D721Med (cell line): ENCODE results near the gene DUS2.

Experiments used
- DNase-seq: peaks from one replicate; pipeline ENCODE4 v3.0.0; 2011; ENCODE audit warnings: low spot score; ENCODE audit not compliant: insufficient read length
- FAIRE-seq: peaks from 2 replicates; lab custom pipeline; 2011; peaks lifted over from hg19 to GRCh38; lab: Jason Lieb, UNC
- CTCF ChIP-seq: IDR thresholded peaks from 2 replicates; pipeline ENCODE4 v1.5.1; 2012; ENCODE audit warnings: mild to moderate bottlenecking, control low read depth; ENCODE audit not compliant: insufficient read depth; ENCODE audit errors: missing control alignments

The DUS2 gene

GRCh38 chr16:68078701-68079375, 55.8 kb downstream of the DUS2 start:
- no peak for TF ChIP-seq CTCF
- no peak for DNase-seq
- FAIRE-seq: no peak

DNA sequence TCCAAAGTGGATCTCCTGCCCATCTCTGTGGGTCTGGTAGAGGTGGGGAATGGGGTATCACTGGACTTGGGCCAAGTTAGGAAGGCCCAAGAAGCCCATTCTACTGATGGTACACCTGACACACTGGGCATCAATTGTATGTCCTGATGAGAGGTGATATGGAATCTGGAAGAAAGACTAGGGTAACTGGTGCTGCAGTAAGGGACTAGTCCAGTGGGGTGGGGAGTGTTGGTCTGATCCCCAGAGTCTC, 56.2 kb downstream of the DUS2 start:
- no peak for TF ChIP-seq CTCF
- no peak for FAIRE-seq
- DNase-seq: no peak

DNA sequence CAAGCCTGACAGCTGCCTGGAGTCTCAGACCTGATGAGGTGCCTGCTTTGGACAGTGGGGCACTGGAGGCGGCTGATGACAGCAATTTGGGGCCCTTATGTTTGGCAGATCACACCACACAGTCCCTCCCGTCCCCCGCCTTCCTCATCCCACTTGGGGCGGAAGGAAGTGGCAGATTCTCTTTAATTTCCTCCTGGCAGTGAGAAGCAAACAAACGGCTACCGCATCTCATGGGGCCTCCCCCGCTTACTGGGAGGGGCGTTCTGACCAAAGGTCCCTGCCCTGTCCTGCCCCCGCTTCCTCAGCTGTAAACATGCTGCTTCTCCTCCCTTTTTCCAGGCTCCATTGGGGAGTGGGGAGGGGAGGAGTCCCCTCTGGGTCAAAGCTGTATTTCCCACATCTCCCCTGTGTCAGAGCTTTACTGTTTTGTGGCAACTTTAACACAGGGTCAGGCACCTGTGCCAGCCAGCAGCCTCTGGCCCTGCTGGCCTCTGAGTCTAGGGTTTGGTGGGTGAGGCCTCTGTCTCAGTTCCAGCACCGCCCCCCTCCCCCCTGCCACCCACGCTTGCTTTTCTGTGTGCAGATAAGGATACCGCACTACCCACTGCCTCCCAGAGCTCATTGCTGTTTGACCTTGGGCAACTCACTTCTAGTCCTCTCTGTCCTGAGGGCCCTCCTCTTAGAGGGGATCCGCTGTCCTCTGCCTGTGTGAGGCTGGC, 56.7 kb downstream of the DUS2 start:
- no peak for TF ChIP-seq CTCF
- DNase-seq (no peak), FAIRE-seq (no peak)

- no peak for TF ChIP-seq CTCF
- no peak for FAIRE-seq
- no peak for DNase-seq
These were observed 59.0 kb downstream of the DUS2 start for GRCh38 chr16:68081861-68082628.

GRCh38 chr16:68082629-68083238, 59.6 kb downstream of the DUS2 start:
- DNase-seq (no peak), FAIRE-seq (no peak)
- TF ChIP-seq CTCF: no peak

DNA sequence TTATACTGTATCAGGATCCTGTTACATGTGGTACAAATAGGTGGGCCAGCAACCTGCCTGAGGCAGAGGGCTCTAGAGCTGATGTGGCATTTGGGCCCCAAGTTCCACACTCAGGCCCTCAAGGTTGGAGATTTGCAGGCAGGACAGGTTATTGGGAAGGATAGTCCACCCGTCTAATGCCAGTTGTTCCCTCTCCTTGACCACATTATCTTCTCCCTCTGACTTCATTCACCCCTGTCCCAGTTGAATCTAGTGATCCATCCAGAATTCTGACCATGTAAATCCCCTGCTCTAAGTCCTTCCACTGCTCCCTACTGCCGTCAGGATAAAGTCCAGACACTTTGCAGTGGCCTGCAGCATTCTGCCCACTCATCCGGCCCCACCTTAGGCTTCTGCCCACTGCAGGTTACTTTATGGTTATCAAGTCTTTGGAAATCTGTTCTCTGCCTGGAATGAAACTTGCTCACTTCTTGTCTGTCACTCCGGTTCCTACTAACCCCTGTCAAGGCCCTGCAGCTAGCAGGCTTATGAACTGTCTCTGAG, 60.2 kb downstream of the DUS2 start:
- TF ChIP-seq CTCF: no peak
- DNase-seq (no peak), FAIRE-seq (no peak)
